Measurements from ENCODE around the gene LRRC39.

DNA sequence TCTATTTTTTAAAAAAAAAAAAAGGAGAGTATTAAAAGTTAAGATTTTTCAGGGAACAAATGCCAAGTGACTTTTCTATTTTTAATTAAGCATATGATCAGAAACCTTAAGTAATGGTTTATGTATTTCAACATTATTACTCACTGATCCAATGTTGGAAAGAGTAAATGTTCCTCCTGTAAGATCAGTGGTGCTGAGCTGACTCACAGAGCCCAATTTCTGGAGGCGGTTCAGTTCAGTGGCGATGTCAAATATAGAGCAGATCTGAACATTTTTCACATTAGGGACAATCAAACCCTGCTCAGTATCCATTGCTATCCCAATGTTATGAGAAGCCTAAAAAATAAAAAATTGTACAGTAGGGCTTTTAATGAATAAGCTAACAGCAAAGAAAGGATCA lies 28.2 kb upstream of the LRRC39 start:
- TF ChIP-seq ZNF121 (CRISPR knock-in tag; IDR thresholded peaks at IDR 0.05) = no peak
- TF ChIP-seq TCF7 (CRISPR knock-in tag; IDR thresholded peaks at IDR 0.05; ENCODE audit: low read depth) = no peak
- TF ChIP-seq, protein P1, sequence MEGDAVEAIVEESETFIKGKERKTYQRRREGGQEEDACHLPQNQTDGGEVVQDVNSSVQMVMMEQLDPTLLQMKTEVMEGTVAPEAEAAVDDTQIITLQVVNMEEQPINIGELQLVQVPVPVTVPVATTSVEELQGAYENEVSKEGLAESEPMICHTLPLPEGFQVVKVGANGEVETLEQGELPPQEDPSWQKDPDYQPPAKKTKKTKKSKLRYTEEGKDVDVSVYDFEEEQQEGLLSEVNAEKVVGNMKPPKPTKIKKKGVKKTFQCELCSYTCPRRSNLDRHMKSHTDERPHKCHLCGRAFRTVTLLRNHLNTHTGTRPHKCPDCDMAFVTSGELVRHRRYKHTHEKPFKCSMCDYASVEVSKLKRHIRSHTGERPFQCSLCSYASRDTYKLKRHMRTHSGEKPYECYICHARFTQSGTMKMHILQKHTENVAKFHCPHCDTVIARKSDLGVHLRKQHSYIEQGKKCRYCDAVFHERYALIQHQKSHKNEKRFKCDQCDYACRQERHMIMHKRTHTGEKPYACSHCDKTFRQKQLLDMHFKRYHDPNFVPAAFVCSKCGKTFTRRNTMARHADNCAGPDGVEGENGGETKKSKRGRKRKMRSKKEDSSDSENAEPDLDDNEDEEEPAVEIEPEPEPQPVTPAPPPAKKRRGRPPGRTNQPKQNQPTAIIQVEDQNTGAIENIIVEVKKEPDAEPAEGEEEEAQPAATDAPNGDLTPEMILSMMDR (IDR thresholded peaks at IDR 0.05) = no peak
- TF ChIP-seq, protein P2, sequence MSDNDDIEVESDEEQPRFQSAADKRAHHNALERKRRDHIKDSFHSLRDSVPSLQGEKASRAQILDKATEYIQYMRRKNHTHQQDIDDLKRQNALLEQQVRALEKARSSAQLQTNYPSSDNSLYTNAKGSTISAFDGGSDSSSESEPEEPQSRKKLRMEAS (CRISPR knock-in tag; IDR thresholded peaks at IDR 0.05) = no peak
- TF ChIP-seq, protein P3, sequence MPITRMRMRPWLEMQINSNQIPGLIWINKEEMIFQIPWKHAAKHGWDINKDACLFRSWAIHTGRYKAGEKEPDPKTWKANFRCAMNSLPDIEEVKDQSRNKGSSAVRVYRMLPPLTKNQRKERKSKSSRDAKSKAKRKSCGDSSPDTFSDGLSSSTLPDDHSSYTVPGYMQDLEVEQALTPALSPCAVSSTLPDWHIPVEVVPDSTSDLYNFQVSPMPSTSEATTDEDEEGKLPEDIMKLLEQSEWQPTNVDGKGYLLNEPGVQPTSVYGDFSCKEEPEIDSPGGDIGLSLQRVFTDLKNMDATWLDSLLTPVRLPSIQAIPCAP (CRISPR knock-in tag; IDR thresholded peaks at IDR 0.05) = no peak

Measured in WTC11 (cell line).